ENCODE measurements around the gene CASQ2. TPM values are rescaled to one million over a fixed set of nuclear protein-coding genes. Genes with fewer than 3 reads are reported as not detected.

Gene CASQ2
- total RNA-seq, 1 experiment from 2014 or later: not detected

GRCh38 chr1:115677565-115677964 is 90.9 kb downstream of the CASQ2 start:
- ChIA-PET RAD21 (ENCODE audit: low non-redundant PET in 1 of 2, low total read pairs in 2 of 2, uncharacterized antibody in 2 of 2, unreplicated experiment in 2 of 2) (no interaction called here), CTCF (interaction anchor here (1.8 kb wide), 1 partner anchor 29 kb away, joined by 7 read pairs; no protein-coding TSS in a partner anchor)

More at GRCh38 chr1:115677565-115677964, 90.9 kb downstream of the CASQ2 start:
- no peak overlapping the region for H3K9ac ChIP-seq (ENCODE audit: low read length)
- POLR2A ChIA-PET: no interaction called here
- no peak overlapping the region for H3K4me3 ChIP-seq (replicated peaks in 1 of 2; ENCODE audit: low read depth in 1 of 2, low read length in 2 of 2)
- no peaks in the 10 kb centered on the region for H4K20me1 ChIP-seq (ENCODE audit: insufficient read depth)
- BruUV-seq (replicated peaks): no TSS peak
- no peak overlapping the region for H2AFZ ChIP-seq (ENCODE audit: low read depth, low read length, poor library complexity, severe bottlenecking)
- no peaks in the 10 kb centered on the region; the same call in 1 of the 2 replicates for H3K79me2 ChIP-seq (ENCODE audit: insufficient read depth, low read length)
- no peaks in the 10 kb centered on the region for H3K36me3 ChIP-seq (ENCODE audit: control insufficient read depth in 1 of 2, insufficient read depth in 2 of 2, low read length in 2 of 2)
- H3K9me2 ChIP-seq (ENCODE audit: insufficient read depth): no peaks in the 10 kb centered on the region
- peaks cover 25 to 54% of the 10 kb centered on the region in 2 experiments; a peak in 3 of 4 replicates for H3K4me1 ChIP-seq (ENCODE audit: control insufficient read depth in 1 of 2, insufficient read depth in 2 of 2, low read length in 2 of 2)
- TF ChIP-seq POLR2AphosphoS5 (IDR thresholded peaks at IDR 0.05; ENCODE audit: low read depth, low read length) (no peak), JUND (IDR thresholded peaks at IDR 0.05) (no peak), ZFX (IDR thresholded peaks at IDR 0.05) (no peak), REST (IDR thresholded peaks at IDR 0.05; ENCODE audit: low read depth) (no peak), CEBPB (IDR thresholded peaks at IDR 0.05; ENCODE audit: low read depth) (no peak), EZH2phosphoT487 (IDR thresholded peaks at IDR 0.05; ENCODE audit: borderline replicate concordance) (no peak), CTCF (IDR thresholded peaks at IDR 0.05 in 2 of 3, conservative IDR thresholded peaks at IDR 0.05 in 1 of 3; ENCODE audit: borderline replicate concordance in 1 of 3, insufficient read depth in 1 of 3, low read depth in 2 of 3, low read length in 2 of 3) (peak in 1 of 3 experiments; percentile 18; a peak in 1 of 6 replicates), SP1 (IDR thresholded peaks at IDR 0.05; ENCODE audit: low read depth) (no peak), POLR2A (IDR thresholded peaks at IDR 0.05; ENCODE audit: borderline replicate concordance, extremely low read depth, insufficient read depth, insufficient read length) (no peak), RAD21 (IDR thresholded peaks at IDR 0.05; ENCODE audit: low read depth) (peak; percentile 39), TCF7L2 (IDR thresholded peaks at IDR 0.05; ENCODE audit: borderline replicate concordance, extremely low read depth, insufficient read depth, insufficient read length) (no peak), MAX (IDR thresholded peaks at IDR 0.05) (no peak), ZBTB33 (IDR thresholded peaks at IDR 0.05; ENCODE audit: extremely low read depth, insufficient replicate concordance, low read length) (no peak)
- no peak for DNase-seq (ENCODE audit: low read depth, low spot score)
- no peak overlapping the region for H3K27ac ChIP-seq (ENCODE audit: low read depth, low read length)
- intact Hi-C loops (cut with micrococcal nuclease): no loop called here
- no peak overlapping the region for H3K4me2 ChIP-seq (ENCODE audit: low read length)
- no peaks in the 10 kb centered on the region for H3K27me3 ChIP-seq (ENCODE audit: insufficient read depth, low read length)
- no peak for ATAC-seq
- no peaks in the 10 kb centered on the region for H3K9me3 ChIP-seq (ENCODE audit: control insufficient read depth in 1 of 2, insufficient read depth in 1 of 2, low read depth in 1 of 2, low read length in 2 of 2)
